KMS-11 (cell line): ENCODE results near the gene TBPL2.
"Not testable (repeated sequence)": the region's sequence is repeated elsewhere in the genome, so short reads cannot be mapped to it uniquely, and the experiment has no call there.

Source experiments
- H2AFZ ChIP-seq: fragments of 200-600 bp; sonication (generic); 2 replicates; pipeline ENCODE4 v1.6.1; 2016; ENCODE audit warnings: antibody characterized with exemption, mixed run types, low read depth
- H3K27ac ChIP-seq: fragments of 200-600 bp; sonication (generic); 2 replicates; pipeline ENCODE4 v1.6.1; 2016; ENCODE audit warnings: mild to moderate bottlenecking, mixed run types
- H3K27me3 ChIP-seq: fragments of 200-600 bp; sonication (generic); 2 replicates; pipeline ENCODE4 v1.6.1; 2017; ENCODE audit warnings: mild to moderate bottlenecking, low read depth, mixed run types, moderate library complexity; ENCODE audit not compliant: insufficient read depth
- H3K36me3 ChIP-seq: fragments of 200-600 bp; sonication (generic); 2 replicates; pipeline ENCODE4 v1.6.1; 2017; ENCODE audit warnings: mild to moderate bottlenecking, mixed run types; ENCODE audit not compliant: insufficient read depth
- H3K4me1 ChIP-seq: fragments of 200-600 bp; sonication (generic); 2 replicates; pipeline ENCODE4 v1.6.1; 2016; ENCODE audit warnings: mild to moderate bottlenecking, low read depth, mixed run types; ENCODE audit not compliant: poor library complexity, severe bottlenecking
- H3K4me2 ChIP-seq: fragments of 200-600 bp; sonication (generic); 2 replicates; pipeline ENCODE4 v1.7.0; 2016; ENCODE audit warnings: mild to moderate bottlenecking, mixed run types
- H3K4me3 ChIP-seq: fragments of 200-600 bp; sonication (generic); IDR thresholded peaks from 2 replicates; pipeline ENCODE4 v1.6.1; 2017; ENCODE audit warnings: low read depth, low read length, mixed read lengths; ENCODE audit not compliant: insufficient read depth
- H3K79me2 ChIP-seq: fragments of 200-600 bp; sonication (generic); 2 replicates; pipeline ENCODE4 v1.6.1; 2016; ENCODE audit warnings: low read depth, mixed run types; ENCODE audit not compliant: insufficient read depth
- H3K9ac ChIP-seq: fragments of 200-600 bp; sonication (generic); 2 replicates; pipeline ENCODE4 v1.6.1; 2016; ENCODE audit warnings: mild to moderate bottlenecking, mixed run types
- H4K20me1 ChIP-seq: fragments of 200-600 bp; sonication (generic); 2 replicates; pipeline ENCODE4 v1.6.1; 2016; ENCODE audit warnings: mild to moderate bottlenecking, mixed run types; ENCODE audit not compliant: insufficient read depth
- CTCF ChIP-seq: fragments of 200-600 bp; sonication (generic); conservative IDR thresholded peaks from 2 replicates; pipeline ENCODE4 v1.6.1; 2017; ENCODE audit warnings: low read depth, mild to moderate bottlenecking, antibody characterized with exemption, low read length, moderate library complexity, mixed read lengths

TBPL2 gene

DNA sequence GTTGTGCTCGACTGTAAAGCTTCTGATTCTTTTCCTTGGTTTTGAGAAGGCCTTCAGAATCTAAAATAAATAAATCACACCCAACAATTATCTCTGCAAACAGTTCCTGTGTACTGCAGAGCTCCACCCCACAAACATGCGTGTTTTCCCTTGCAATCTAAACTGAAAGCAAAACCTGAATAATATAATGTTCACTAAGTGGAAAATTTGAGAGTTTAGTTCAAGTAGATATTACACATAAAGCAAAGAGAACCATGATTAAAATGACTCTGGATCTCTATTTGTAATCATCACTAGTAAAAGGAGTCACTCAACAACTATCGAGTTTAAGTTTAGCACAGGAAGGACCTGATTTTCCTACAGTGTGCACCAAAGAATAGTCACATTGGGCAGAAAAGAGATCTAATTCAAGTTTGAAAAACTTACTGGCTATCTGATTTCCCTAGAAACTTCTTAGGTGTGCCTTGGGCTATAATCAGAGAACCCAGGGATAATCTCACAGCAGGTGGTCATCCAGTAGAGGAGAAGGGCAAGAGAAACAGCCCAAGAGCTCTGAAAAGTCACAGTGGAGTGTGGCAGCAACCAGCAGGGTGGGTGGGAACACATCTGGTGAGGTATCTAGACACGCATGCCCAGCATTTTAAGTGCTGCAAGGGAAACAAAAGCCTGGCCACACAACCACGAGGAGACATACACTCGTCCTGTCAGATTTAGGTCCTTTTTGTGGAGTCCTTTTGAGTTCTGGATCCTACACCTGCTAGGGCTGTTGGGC is 54.2 kb downstream of the TBPL2 start:
- Histone ChIP-seq H3K27me3 (no peaks in the 10 kb centered on the region), H3K9ac (no peak overlapping the region), H2AFZ (no peak overlapping the region), H3K4me1 (no peaks in the 10 kb centered on the region), H3K79me2 (no peaks in the 10 kb centered on the region), H4K20me1 (no peaks in the 10 kb centered on the region), H3K4me2 (no peak overlapping the region), H3K27ac (no peak overlapping the region), H3K36me3 (no peaks in the 10 kb centered on the region), H3K4me3 (no peak overlapping the region)
- TF ChIP-seq CTCF, result no peak

GRCh38 chr14:55384536-55384935 is 55.9 kb downstream of the TBPL2 start:
- Histone ChIP-seq H3K4me3 (no peak overlapping the region), H3K27ac (no peak overlapping the region), H3K27me3 (no peaks in the 10 kb centered on the region), H4K20me1 (no peaks in the 10 kb centered on the region), H2AFZ (no peak overlapping the region), H3K4me1 (no peaks in the 10 kb centered on the region), H3K4me2 (no peak overlapping the region), H3K36me3 (no peaks in the 10 kb centered on the region), H3K79me2 (no peaks in the 10 kb centered on the region), H3K9ac (no peak overlapping the region)
- no peak for TF ChIP-seq CTCF

DNA sequence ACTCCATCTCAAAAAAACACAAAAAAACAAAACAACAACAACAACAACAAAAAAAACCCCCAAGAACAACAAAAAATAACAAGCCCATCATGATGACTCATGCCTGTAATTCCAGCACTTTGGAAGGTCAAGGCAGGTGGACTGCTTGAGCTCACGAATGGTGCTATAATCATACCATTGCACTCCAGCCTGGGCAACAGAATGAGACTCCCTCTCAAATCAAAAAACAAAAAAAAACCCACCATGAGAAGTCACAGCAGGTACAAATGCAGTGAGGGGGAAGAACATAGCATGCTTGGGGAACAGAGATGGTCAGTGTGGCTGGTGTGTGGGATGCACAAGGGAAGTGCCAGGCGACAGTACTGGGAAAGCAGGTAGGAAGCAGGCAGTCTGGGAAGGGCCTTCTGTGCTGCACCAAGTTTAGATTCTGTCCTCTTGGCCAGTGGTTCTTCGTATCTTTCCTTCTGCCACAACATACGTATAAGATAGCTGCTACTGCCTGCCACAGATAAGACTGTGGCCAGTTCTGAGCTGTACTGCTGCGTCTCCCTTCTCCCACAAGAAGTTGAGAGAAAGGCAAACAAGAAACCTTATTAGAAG is 56.8 kb downstream of the TBPL2 start:
- Histone ChIP-seq H3K4me3 (no peak overlapping the region), H3K79me2 (no peaks in the 10 kb centered on the region), H4K20me1 (no peaks in the 10 kb centered on the region), H3K9ac (no peak overlapping the region), H3K36me3 (no peaks in the 10 kb centered on the region), H3K27ac (no peak overlapping the region), H3K27me3 (no peaks in the 10 kb centered on the region), H3K4me2 (no peak overlapping the region), H2AFZ (no peak overlapping the region), H3K4me1 (no peaks in the 10 kb centered on the region)
- TF ChIP-seq CTCF, result no peak

GRCh38 chr14:55383056-55383466 is 57.4 kb downstream of the TBPL2 start:
- H3K9ac ChIP-seq, H4K20me1 ChIP-seq, H2AFZ ChIP-seq, H3K36me3 ChIP-seq, H3K79me2 ChIP-seq, H3K4me1 ChIP-seq, H3K4me3 ChIP-seq, H3K27me3 ChIP-seq, H3K27ac ChIP-seq, H3K4me2 ChIP-seq: not testable (repeated sequence)

GRCh38 chr14:55382483-55382882 is 57.9 kb downstream of the TBPL2 start:
- Histone ChIP-seq H3K27ac (no peak overlapping the region), H3K27me3 (no peaks in the 10 kb centered on the region), H3K79me2 (no peaks in the 10 kb centered on the region), H3K4me2 (no peak overlapping the region), H2AFZ (no peak overlapping the region), H3K4me1 (no peaks in the 10 kb centered on the region), H3K36me3 (no peaks in the 10 kb centered on the region), H3K4me3 (no peak overlapping the region), H3K9ac (no peak overlapping the region), H4K20me1 (no peaks in the 10 kb centered on the region)
- TF ChIP-seq CTCF, result no peak
